Vagina (tissue), 2 donors: Measurements from ENCODE around the gene GADD45GIP1. TPM values are rescaled to one million over a fixed set of nuclear protein-coding genes. Genes with fewer than 3 reads are reported as not detected.
"Not testable (repeated sequence)": the region's sequence is repeated elsewhere in the genome, so short reads cannot be mapped to it uniquely, and the experiment has no call there.

ENCODE experiments used
- DNase-seq, 2 donors: peaks; one replicate each; pipeline ENCODE4 v3.0.0-alpha.2; 2017; ENCODE audit errors: extremely low spot score in 2 of 2
- H3K27ac ChIP-seq: fragments of 200-600 bp; sonication (generic); one replicate; pipeline ENCODE4 v1.5.1; 2019
- H3K27me3 ChIP-seq: fragments of 200-600 bp; sonication (generic); one replicate; pipeline ENCODE4 v1.5.1; 2019
- H3K36me3 ChIP-seq, 2 donors: fragments of 200-600 bp; sonication (generic); one replicate each; pipeline ENCODE4 v1.5.1; 2017 to 2019
- H3K4me1 ChIP-seq: fragments of 200-600 bp; sonication (generic); one replicate; pipeline ENCODE4 v1.5.1; 2019
- H3K4me3 ChIP-seq, 2 donors: fragments of 200-600 bp; sonication (generic); 1 replicate in 1 of 2; 2 replicates in 1 of 2; pipeline ENCODE4 v1.5.1; 2016 to 2019
- H3K9me3 ChIP-seq: fragments of 200-600 bp; sonication (generic); one replicate; pipeline ENCODE4 v1.5.1; 2019
- POLR2A ChIP-seq, 2 donors: fragments of 450-650 bp; IDR thresholded peaks; one replicate each; pipeline ENCODE4 v1.6.1; 2017; ENCODE audit warnings: antibody characterized with exemption in 2 of 2, mild to moderate bottlenecking in 2 of 2, moderate library complexity in 2 of 2
- POLR2AphosphoS5 ChIP-seq, 2 donors: sonication (generic); formaldehyde crosslinking; IDR thresholded peaks; one replicate each; pipeline ENCODE4 v1.9.0; 2017; ENCODE audit warnings: antibody characterized with exemption in 2 of 2, mild to moderate bottlenecking in 2 of 2, low read depth in 1 of 2; ENCODE audit not compliant: insufficient read depth in 1 of 2
- intact Hi-C: fragments of 100-400 bp; cut with DNase I; formaldehyde crosslinking; loops from one replicate; pipeline ENCODE4 v1.15.1; 2023
- total RNA-seq: library from RNA; depleted of rRNA; stranded (reverse); fragments of >200 nt; gene quantifications from one replicate; pipeline ENCODE4 v1.2.3, GENCODE V29; 2016
- TF ChIP-seq, protein P1 (sequence below), 3 experiments: fragments of 450-650 bp in 2 of 3; fragments of 200-600 bp in 1 of 3; sonication (generic) in 1 of 3; IDR thresholded peaks; one replicate each; pipeline ENCODE4 v1.5.1; 2017 to 2019; ENCODE audit warnings: antibody characterized with exemption in 3 of 3, mild to moderate bottlenecking in 2 of 3, moderate library complexity in 2 of 3

The GADD45GIP1 gene
- total RNA-seq, 1 donor from 2014 or later, result 80.3 TPM

GRCh38 chr19:12984143-12984627, 27.2 kb upstream of the GADD45GIP1 start:
- peak overlapping the region; percentile 20 for H3K27ac ChIP-seq
- no peak for TF ChIP-seq POLR2AphosphoS5 (IDR thresholded peaks at IDR 0.05; ENCODE audit: insufficient read depth in 1 of 2, low read depth in 1 of 2)
- TF ChIP-seq, protein P1, sequence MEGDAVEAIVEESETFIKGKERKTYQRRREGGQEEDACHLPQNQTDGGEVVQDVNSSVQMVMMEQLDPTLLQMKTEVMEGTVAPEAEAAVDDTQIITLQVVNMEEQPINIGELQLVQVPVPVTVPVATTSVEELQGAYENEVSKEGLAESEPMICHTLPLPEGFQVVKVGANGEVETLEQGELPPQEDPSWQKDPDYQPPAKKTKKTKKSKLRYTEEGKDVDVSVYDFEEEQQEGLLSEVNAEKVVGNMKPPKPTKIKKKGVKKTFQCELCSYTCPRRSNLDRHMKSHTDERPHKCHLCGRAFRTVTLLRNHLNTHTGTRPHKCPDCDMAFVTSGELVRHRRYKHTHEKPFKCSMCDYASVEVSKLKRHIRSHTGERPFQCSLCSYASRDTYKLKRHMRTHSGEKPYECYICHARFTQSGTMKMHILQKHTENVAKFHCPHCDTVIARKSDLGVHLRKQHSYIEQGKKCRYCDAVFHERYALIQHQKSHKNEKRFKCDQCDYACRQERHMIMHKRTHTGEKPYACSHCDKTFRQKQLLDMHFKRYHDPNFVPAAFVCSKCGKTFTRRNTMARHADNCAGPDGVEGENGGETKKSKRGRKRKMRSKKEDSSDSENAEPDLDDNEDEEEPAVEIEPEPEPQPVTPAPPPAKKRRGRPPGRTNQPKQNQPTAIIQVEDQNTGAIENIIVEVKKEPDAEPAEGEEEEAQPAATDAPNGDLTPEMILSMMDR (IDR thresholded peaks at IDR 0.05), result no peak
- no peak for TF ChIP-seq POLR2A (IDR thresholded peaks at IDR 0.05)
- DNase-seq, result peak in 1 of 2 donors; percentile 86
- H3K27me3 ChIP-seq, result no peaks in the 10 kb centered on the region
- no peaks in the 10 kb centered on the region for H3K36me3 ChIP-seq
- H3K9me3 ChIP-seq, result no peaks in the 10 kb centered on the region
- intact Hi-C loops, result loop anchor here (5.0 kb wide), 2 partner anchors 78 to 108 kb away; no protein-coding TSS in a partner anchor
- peaks cover 21% of the 10 kb centered on the region for H3K4me1 ChIP-seq
- H3K4me3 ChIP-seq, result no peak overlapping the region

DNA sequence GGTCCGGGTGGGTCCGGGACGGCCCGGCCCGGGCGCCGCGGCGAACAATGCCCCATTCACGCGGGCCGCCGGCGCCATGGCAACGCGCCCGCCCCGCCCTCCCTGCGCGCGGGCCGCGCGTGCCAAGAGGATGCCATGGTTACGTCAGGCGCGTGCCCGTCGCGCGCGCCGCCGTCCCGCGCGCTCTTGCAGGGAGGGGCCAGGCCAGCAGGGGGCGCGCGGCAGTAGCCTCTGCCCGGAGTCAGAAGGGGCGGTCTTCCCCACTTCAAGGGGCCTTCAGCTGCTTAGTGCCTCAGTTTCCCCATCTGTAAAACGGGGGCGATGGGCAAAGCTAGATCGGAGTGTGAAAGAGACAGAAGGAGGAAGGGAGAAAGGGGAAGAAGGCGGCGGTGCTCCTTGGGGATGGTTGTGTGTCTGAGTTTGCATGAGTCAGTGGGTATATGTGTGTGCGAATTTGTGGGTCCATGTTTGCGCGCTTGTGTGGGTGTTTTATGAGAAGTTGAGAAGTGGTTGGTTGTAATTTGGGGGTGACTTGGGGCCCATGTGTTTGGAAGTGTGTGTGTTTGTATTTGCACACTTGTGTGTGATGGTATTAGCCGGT, 26.6 kb upstream of the GADD45GIP1 start:
- H3K27ac ChIP-seq, result no peak overlapping the region
- DNase-seq, result peak in 1 of 2 donors; percentile 89
- TF ChIP-seq POLR2A (IDR thresholded peaks at IDR 0.05) (no peak), POLR2AphosphoS5 (IDR thresholded peaks at IDR 0.05; ENCODE audit: insufficient read depth in 1 of 2, low read depth in 1 of 2) (peak in 1 of 2 donors; percentile 39)
- TF ChIP-seq, protein P1 (IDR thresholded peaks at IDR 0.05), result peak; percentile 94 to 99 (median 95)
- no peaks in the 10 kb centered on the region for H3K27me3 ChIP-seq
- H3K4me3 ChIP-seq, result peak overlapping the region; percentile 26 to 31
- peaks cover 21% of the 10 kb centered on the region for H3K4me1 ChIP-seq
- no peaks in the 10 kb centered on the region for H3K36me3 ChIP-seq
- H3K9me3 ChIP-seq, result no peaks in the 10 kb centered on the region
- intact Hi-C loops, result loop anchor here (5.0 kb wide), 2 partner anchors 79 to 109 kb away; no protein-coding TSS in a partner anchor

DNA sequence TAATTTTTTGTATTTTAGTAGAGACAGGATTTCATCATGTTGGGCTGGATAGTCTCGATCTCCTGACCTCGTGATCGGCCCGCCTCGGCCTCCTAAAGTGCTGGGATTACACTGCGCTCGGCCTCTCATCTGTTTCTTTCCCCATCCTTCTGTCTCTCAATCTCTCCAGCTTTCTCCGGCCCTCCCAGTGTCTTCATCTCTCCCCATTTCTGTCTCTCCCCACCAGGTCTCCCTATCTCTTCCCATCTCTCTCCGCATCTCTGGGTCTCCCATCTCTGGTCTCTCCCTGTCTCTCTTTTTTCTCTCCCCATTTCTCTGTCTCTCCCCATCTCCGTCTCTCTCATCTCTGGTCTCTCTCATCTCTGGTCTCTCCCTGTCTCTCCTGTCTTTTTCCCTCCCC, 26.1 kb upstream of the GADD45GIP1 start:
- TF ChIP-seq, protein P1 (IDR thresholded peaks at IDR 0.05), result no peak
- TF ChIP-seq POLR2AphosphoS5 (IDR thresholded peaks at IDR 0.05; ENCODE audit: insufficient read depth in 1 of 2, low read depth in 1 of 2), result no peak
- no peak for TF ChIP-seq POLR2A (IDR thresholded peaks at IDR 0.05)
- no peaks in the 10 kb centered on the region for H3K36me3 ChIP-seq
- peak overlapping the region; percentile 26 to 31 for H3K4me3 ChIP-seq
- DNase-seq, result no peak
- intact Hi-C loops, result loop anchor here (5.0 kb wide), 2 partner anchors 79 to 109 kb away; no protein-coding TSS in a partner anchor
- no peaks in the 10 kb centered on the region for H3K9me3 ChIP-seq
- peaks cover 21% of the 10 kb centered on the region for H3K4me1 ChIP-seq
- H3K27me3 ChIP-seq, result no peaks in the 10 kb centered on the region
- H3K27ac ChIP-seq, result no peak overlapping the region

- no peak overlapping the region for H3K27ac ChIP-seq
- H3K4me3 ChIP-seq, result no peak overlapping the region
- no peaks in the 10 kb centered on the region for H3K36me3 ChIP-seq
- H3K9me3 ChIP-seq, result no peaks in the 10 kb centered on the region
- no peak for TF ChIP-seq POLR2AphosphoS5 (IDR thresholded peaks at IDR 0.05; ENCODE audit: insufficient read depth in 1 of 2, low read depth in 1 of 2)
- TF ChIP-seq, protein P1 (IDR thresholded peaks at IDR 0.05), result no peak
- no peak for TF ChIP-seq POLR2A (IDR thresholded peaks at IDR 0.05)
- intact Hi-C loops, result loop anchor here (5.0 kb wide), 2 partner anchors 80 to 110 kb away; no protein-coding TSS in a partner anchor
- no peak for DNase-seq
- peaks cover 21% of the 10 kb centered on the region for H3K4me1 ChIP-seq
- H3K27me3 ChIP-seq, result no peaks in the 10 kb centered on the region
Measured at GRCh38 chr19:12982648-12983047, 25.6 kb upstream of the GADD45GIP1 start.

GRCh38 chr19:12979974-12980373, 23.0 kb upstream of the GADD45GIP1 start:
- Histone ChIP-seq H3K4me3 (no peak overlapping the region), H3K27me3 (no peaks in the 10 kb centered on the region), H3K27ac (no peak overlapping the region), H3K36me3 (no peaks in the 10 kb centered on the region), H3K4me1 (peaks cover 20% of the 10 kb centered on the region), H3K9me3 (no peaks in the 10 kb centered on the region)
- no peak for TF ChIP-seq POLR2A (IDR thresholded peaks at IDR 0.05)
- intact Hi-C loops, result loop anchor here (5.0 kb wide), 2 partner anchors 82 to 112 kb away; no protein-coding TSS in a partner anchor
- DNase-seq, result no peak

- H3K9me3 ChIP-seq, H3K36me3 ChIP-seq, intact Hi-C loops, DNase-seq, H3K4me1 ChIP-seq, H3K27me3 ChIP-seq, H3K27ac ChIP-seq, H3K4me3 ChIP-seq: not testable (repeated sequence)
Measured at GRCh38 chr19:12976109-12976508, 19.1 kb upstream of the GADD45GIP1 start.
